ENCODE data around the gene ST6GALNAC3. TPM values are rescaled to one million over a fixed set of nuclear protein-coding genes. Genes with fewer than 3 reads are reported as not detected.

The ST6GALNAC3 gene
- total and polyA plus RNA-seq, 3 donors from 2014 or later, result 0.46 to 0.87 (median 0.74) TPM

GRCh38 chr1:76576876-76577524 lies 502.5 kb downstream of the ST6GALNAC3 start:
- H3K27me3 ChIP-seq, result no peaks in the 10 kb centered on the region
- intact Hi-C loops (cut with DNase I; ENCODE audit: low total_unique reads), result no loop called here
- no peak for DNase-seq
- no peaks in the 10 kb centered on the region for H3K36me3 ChIP-seq (ENCODE audit: low read depth, missing control alignments)
- no peak overlapping the region for H3K27ac ChIP-seq
- H3K9me3 ChIP-seq, result no peaks in the 10 kb centered on the region
- no peaks in the 10 kb centered on the region for H3K4me1 ChIP-seq
- 49 to 64% methylated on average over 3 of the region's 3 CpGs for WGBS, 2 donors
- TF ChIP-seq, protein P1, sequence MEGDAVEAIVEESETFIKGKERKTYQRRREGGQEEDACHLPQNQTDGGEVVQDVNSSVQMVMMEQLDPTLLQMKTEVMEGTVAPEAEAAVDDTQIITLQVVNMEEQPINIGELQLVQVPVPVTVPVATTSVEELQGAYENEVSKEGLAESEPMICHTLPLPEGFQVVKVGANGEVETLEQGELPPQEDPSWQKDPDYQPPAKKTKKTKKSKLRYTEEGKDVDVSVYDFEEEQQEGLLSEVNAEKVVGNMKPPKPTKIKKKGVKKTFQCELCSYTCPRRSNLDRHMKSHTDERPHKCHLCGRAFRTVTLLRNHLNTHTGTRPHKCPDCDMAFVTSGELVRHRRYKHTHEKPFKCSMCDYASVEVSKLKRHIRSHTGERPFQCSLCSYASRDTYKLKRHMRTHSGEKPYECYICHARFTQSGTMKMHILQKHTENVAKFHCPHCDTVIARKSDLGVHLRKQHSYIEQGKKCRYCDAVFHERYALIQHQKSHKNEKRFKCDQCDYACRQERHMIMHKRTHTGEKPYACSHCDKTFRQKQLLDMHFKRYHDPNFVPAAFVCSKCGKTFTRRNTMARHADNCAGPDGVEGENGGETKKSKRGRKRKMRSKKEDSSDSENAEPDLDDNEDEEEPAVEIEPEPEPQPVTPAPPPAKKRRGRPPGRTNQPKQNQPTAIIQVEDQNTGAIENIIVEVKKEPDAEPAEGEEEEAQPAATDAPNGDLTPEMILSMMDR (IDR thresholded peaks at IDR 0.05), result no peak
- TF ChIP-seq POLR2A (IDR thresholded peaks at IDR 0.05), result no peak
- H3K4me3 ChIP-seq, result no peak overlapping the region

DNA sequence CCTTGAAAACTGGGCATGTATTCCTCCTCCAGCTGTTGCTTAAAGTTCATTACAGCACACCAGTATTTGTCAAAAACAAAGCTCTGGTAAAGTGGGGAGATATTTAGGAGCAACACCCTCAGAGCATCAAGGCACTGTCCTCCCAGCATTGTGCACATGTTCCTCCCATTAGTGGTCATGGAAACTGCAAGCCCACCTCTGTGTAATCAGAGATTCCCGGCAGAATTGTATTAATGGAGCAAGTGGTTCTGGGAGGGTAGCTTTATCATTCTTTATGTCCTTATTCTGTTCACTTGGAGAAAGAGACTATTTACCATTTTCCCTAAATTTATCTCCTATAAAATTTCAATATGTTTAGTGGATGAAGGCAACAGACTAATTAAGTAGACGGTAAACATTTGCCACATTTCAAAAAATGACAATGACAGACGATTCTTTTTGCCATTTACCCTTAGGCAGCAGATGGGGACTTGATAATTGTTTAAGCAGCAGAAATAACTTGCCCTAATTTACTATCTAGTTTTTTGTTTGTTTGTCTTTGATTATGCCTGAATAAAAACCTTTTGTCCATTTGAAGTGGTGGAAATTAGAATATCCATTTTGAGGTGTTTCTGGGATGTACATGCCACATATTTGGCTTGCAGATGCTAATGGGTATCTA lies 503.1 kb downstream of the ST6GALNAC3 start:
- Histone ChIP-seq H3K27ac (no peak overlapping the region), H3K36me3 (ENCODE audit: low read depth, missing control alignments) (no peaks in the 10 kb centered on the region), H3K9me3 (no peaks in the 10 kb centered on the region), H3K27me3 (no peaks in the 10 kb centered on the region), H3K4me3 (no peak overlapping the region), H3K4me1 (no peaks in the 10 kb centered on the region)
- intact Hi-C loops (cut with DNase I; ENCODE audit: low total_unique reads), result no loop called here
- DNase-seq, result no peak
- WGBS, 2 donors, result 52 to 58% methylated on average over 3 of the region's 3 CpGs
- TF ChIP-seq, protein P1 (IDR thresholded peaks at IDR 0.05), result no peak
- no peak for TF ChIP-seq POLR2A (IDR thresholded peaks at IDR 0.05)

GRCh38 chr1:76580206-76580605 lies 505.7 kb downstream of the ST6GALNAC3 start:
- H3K27me3 ChIP-seq, result no peaks in the 10 kb centered on the region
- 83 to 93% methylated on average over 2 of the region's 2 CpGs for WGBS, 2 donors
- H3K36me3 ChIP-seq (ENCODE audit: low read depth, missing control alignments), result no peaks in the 10 kb centered on the region
- no peak overlapping the region for H3K27ac ChIP-seq
- no peaks in the 10 kb centered on the region for H3K9me3 ChIP-seq
- no peak for TF ChIP-seq POLR2A (IDR thresholded peaks at IDR 0.05)
- TF ChIP-seq, protein P1 (IDR thresholded peaks at IDR 0.05), result no peak
- DNase-seq, result no peak
- intact Hi-C loops (cut with DNase I; ENCODE audit: low total_unique reads), result no loop called here
- H3K4me1 ChIP-seq, result no peaks in the 10 kb centered on the region
- H3K4me3 ChIP-seq, result no peak overlapping the region

GRCh38 chr1:76581712-76582111 lies 507.2 kb downstream of the ST6GALNAC3 start:
- TF ChIP-seq POLR2A (IDR thresholded peaks at IDR 0.05), result no peak
- TF ChIP-seq, protein P1 (IDR thresholded peaks at IDR 0.05), result no peak
- Histone ChIP-seq H3K9me3 (no peaks in the 10 kb centered on the region), H3K27ac (no peak overlapping the region), H3K4me1 (no peaks in the 10 kb centered on the region), H3K4me3 (no peak overlapping the region), H3K36me3 (ENCODE audit: low read depth, missing control alignments) (no peaks in the 10 kb centered on the region), H3K27me3 (no peaks in the 10 kb centered on the region)
- DNase-seq, result no peak
- intact Hi-C loops (cut with DNase I; ENCODE audit: low total_unique reads), result no loop called here
- WGBS, 2 donors, result 97 to 98% methylated on average over 2 of the region's 2 CpGs

Data from testis (tissue), 3 donors.